ENCODE results near the gene CUL7. TPM values are rescaled to one million over a fixed set of nuclear protein-coding genes. Genes with fewer than 3 reads are reported as not detected.

Gene CUL7
- total and polyA plus RNA-seq, 2 of the 8 experiments (the other 6 are each of a cell fraction or from before 2014, with no cell fraction given) = 10.8 to 15.0 TPM

- TF ChIP-seq, protein P1, sequence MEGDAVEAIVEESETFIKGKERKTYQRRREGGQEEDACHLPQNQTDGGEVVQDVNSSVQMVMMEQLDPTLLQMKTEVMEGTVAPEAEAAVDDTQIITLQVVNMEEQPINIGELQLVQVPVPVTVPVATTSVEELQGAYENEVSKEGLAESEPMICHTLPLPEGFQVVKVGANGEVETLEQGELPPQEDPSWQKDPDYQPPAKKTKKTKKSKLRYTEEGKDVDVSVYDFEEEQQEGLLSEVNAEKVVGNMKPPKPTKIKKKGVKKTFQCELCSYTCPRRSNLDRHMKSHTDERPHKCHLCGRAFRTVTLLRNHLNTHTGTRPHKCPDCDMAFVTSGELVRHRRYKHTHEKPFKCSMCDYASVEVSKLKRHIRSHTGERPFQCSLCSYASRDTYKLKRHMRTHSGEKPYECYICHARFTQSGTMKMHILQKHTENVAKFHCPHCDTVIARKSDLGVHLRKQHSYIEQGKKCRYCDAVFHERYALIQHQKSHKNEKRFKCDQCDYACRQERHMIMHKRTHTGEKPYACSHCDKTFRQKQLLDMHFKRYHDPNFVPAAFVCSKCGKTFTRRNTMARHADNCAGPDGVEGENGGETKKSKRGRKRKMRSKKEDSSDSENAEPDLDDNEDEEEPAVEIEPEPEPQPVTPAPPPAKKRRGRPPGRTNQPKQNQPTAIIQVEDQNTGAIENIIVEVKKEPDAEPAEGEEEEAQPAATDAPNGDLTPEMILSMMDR (IDR thresholded peaks at IDR 0.05; ENCODE audit: control extremely low read depth in 1 of 3, insufficient read depth in 1 of 3, low read depth in 1 of 3, low read length in 3 of 3) = no peak
- TF ChIP-seq RBBP5 (IDR thresholded peaks at IDR 0.05; ENCODE audit: borderline replicate concordance, low read depth, low read length) = no peak
Observed at GRCh38 chr6:43093436-43094289, 40.0 kb upstream of the CUL7 start (continued).
